CD4-positive, alpha-beta T cell treated with Interferon alpha-2 for 1 hour (primary cell): ENCODE measurements around the gene IZUMO2.

Experiments
- DNase-seq, 2 donors: peaks; one replicate each; pipeline ENCODE4 v3.0.0-alpha.2; 2020 to 2022

IZUMO2 gene

DNA sequence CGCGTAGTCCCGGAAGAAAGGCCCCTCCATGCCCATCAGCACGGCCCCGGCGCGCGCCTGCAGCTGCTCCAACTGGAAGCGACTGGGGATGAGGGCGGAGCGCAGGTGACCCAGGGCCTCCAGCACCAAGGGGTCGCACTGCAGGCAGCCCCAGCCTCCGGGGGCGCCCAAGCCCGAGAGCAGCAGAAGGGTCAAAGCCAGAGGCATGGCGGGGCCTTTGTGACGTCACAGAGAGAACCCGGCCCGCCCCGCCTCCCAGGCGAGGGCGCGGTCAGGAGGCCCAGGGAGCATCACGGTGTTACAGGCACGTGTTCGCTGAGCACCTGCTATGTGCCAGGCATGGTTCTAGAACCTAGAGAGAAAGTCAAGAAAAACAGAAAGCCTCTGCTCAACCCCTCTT is at the start of gene IZUMO2:
IZUMO2 (minus strand) TSS at position 294 of the 400 bp plus-strand sequence; CDS start at position 207, 87 bp downstream.
- no peak for DNase-seq

DNA sequence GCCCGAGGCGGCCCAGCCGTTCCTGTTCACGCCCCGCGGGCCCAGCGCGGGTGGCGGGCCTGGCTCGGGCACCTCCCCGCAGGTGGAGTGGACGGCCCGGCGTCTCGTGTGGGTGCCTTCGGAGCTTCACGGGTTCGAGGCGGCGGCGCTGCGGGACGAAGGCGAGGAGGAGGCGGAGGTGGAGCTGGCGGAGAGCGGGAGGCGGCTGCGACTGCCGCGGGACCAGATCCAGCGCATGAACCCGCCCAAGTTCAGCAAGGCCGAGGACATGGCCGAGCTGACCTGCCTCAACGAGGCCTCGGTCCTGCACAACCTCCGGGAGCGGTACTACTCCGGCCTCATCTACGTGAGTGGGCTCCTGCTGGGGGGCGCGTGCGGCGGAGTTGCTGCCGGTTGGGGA is 47.3 kb upstream of the IZUMO2 start:
- no peak for DNase-seq

DNA sequence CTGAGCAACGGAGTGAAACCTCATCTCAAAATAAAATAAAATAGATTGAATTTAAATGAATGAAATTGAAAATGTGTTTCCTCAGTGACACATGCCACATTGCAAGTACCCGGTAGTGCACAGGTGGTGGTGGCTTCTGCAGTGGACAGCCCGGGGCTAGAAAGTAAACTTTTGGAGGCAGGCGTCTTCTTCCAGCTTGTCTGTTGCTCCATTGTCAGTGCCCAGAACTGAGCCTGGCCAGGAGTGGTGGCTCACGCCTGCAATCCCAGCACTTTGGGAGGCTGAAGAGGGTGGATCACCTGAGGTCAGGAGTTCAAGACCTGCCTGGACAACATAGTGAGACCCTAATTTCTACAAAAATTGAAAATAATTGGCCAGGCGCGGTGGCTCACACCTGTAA is 46.0 kb upstream of the IZUMO2 start:
- no peak for DNase-seq

DNA sequence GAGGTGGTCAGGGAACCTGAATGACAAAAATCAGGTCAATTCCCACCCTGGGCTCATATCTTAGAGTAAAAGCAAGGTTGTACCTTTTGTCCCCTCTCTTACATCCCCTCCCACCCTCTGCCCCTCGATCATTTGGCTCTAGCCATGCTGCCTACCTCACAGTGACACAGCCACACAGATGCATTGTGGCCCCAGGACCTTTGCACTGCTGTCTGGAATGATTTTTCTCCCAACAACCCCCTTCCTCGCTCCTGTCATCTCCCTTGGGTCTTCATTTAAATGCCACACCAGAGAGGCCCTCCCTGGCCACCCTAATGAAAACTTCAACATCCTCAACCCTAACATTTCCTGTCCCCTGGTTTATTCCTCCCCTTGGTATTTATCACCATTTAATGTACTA is 44.6 kb upstream of the IZUMO2 start:
- no peak for DNase-seq

DNA sequence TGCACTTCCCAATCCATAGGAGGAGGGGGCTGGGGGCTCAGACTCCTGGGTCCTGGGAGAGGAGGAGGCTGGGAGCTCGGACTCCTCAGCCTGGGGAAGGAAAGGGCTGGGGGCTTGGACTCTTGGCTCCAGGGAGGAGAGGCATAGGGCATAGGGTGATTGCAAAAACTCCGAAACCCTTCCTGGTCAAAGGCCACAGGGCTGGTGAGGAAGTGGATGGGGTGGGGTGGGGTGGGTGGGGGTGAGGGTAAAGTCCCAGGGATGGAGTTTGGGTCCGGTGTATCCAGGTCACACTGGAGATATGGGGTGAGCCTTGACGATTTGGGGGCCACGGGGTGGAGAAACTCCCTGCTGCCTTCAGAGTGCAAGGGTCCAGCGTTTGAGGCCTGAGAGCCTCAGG is 43.1 kb upstream of the IZUMO2 start:
- DNase-seq: no peak

DNA sequence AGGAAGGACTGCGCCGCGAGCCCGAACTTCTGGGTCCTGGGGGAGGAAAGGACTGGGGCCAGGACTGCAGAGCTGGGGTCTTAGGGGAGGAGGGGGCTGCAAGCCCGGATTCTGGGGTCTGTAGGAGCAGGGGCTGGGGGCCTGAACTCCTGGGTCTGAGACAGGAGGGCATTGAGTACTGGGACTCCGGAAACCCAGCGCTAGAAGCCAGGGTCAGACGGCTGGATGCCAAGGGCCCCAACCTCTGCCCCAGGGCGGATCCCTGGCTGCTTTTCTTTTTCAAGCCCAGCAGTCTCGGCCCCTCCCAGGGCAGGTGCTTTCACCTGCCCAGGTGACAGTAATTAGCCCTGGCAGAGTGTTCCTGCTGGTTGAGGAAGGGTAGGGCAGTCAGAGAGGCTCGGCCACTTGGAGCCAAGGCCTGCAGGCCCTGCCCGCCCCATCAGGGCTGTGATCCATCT is 42.6 kb upstream of the IZUMO2 start:
- no peak for DNase-seq

DNA sequence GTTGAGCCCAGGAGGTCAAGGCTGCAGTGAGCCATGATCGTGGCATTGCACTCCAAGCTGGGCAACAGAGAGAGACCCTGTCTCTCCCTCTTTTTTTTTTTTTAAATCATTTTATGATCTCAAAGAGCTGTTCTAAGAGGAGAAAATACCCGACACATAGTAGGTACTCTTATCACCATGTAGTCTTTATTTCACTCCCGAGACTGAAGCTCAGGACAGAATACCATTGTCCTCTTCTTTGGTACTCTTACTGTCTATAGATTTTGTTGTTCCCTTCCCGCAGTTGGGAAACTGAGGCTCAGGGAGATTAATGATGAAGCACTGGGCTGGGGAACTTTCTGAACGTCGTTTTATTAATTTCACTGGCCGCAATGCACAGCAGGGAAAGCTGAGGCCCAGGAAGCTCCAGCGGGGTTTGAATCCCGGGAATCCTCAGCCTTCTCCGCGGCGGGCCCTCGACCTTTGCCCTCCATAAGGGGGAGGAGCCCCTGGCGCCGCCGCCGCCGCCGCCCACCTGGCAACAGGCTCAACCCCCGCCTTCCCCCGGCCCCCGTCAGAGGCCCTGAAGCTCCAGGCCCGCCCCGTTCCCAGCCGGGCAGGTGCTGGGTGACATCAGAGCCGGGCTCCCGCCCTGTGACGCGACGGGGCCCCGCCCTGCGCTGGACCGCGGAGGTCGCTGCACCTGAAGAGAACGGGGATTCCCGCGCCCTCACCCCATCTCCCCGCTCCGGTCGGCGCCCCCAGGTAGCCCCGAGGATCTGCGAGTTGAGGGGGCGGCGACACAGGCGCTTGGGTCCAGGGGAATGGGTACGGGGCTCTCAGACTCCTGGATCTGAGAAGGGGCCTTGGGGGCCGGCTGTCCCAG is 42.0 kb upstream of the IZUMO2 start:
- no peak for DNase-seq

DNA sequence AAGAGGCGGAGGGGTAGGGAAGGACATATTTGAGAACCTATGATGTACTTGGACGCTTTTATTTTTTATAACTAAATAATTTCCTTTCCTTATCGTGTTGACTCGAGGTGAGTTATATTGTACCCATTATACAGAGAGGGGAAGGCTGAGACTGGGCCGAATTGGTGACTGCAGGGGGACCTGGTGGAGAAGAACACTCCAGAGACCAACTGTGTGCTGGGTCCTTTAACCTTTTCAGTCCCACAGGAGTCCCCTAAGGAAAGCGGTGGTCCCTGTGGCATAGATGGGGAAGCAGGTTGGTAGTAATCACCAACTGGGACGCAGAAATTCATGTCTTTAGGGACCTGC is 41.0 kb upstream of the IZUMO2 start:
- DNase-seq: no peak

DNA sequence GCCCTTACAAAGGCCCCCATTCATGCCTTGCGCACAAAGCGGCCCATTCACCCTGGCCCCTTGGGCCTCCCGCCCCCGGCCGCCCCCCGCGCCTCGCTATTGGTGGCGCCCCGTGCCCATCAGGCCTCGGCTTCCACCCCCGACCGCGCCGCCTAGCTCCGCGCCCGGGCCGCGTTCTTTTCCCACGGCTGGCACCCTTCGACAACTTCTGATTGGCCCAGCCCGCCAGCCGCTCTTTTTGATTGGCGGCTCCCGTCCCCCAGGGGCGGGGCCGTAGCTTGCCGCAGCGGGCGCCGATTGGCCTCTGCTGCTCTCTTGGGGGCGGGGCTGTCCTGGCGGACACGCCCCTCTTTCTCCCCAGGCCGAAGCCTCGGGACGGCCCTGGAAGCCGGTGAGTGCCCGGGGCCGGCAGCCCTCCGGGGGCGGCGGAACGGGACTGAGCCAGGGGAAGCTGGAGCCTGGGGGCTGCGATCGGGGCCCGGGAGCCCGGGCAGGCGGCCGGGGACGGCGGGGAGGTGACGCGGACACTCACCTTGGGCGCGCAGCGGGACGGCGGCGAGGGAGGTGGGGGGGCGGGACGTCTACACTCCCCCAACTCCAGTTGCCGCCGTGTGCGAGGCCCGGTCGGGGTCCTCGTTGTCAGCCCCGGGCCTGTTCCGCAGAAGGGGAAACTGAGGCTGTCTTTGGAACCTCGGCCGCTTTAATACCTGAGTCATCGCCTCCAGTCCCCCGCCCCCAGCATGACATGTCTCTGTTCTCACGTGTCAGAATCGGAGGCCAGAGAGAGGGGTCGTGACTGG is 40.4 kb upstream of the IZUMO2 start, which contains the start of gene MYH14:
MYH14 (plus strand) TSS at position 342 of the 800 bp plus-strand sequence. CDS start 6,744 bp downstream, outside the sequence.
- DNase-seq: peak in 1 of 2 donors; percentile 6

DNA sequence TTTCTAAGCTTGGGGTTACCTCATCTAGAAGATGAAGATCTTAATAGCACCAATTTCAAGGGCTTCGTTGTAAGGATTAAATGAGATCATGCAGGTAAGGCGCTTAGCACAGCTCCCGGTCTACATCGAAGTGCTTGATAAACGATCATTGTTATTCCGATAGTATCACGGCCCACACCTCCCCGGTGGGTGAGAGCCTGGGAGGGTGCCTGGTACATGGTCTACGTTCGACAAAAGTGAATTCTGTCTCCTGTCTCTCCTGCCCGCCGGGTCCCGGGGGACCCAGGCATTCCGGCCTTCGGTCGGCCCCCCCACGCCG is 39.8 kb upstream of the IZUMO2 start:
- no peak for DNase-seq

DNA sequence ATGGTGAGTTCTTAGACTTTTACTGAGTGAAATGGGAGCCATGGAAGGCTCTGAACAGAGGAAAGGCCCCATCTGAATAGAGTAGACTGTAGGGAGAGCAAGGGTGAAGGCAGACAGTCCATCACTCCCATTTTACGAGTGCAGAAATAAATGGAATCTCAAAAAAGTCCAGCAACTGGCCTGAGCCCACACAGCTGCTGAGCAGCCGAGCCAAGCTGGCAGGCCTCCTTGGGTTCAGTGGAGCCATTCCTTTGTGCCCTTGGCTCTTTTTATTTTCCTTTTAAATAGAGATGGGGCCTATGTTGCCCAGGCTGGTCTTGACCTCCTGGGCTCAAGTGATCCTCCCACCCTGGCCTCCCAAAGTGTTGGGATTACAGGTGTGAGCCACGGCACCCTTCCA is 39.3 kb upstream of the IZUMO2 start:
- no peak for DNase-seq

DNA sequence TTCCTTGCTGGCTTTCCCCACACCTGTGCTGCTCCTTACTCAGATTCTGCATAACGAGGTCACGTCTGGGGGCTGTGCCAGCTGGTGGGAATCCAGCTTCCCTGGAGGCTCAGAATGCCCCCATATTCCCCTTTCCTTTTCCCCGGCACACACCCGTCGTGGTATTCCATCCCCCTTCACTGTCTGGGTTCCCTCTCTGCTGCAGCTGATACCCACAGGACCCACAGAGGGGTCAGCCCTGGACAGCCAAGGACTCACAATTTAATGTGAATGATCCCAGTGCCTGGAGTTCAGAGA is 36.1 kb upstream of the IZUMO2 start:
- no peak for DNase-seq

DNA sequence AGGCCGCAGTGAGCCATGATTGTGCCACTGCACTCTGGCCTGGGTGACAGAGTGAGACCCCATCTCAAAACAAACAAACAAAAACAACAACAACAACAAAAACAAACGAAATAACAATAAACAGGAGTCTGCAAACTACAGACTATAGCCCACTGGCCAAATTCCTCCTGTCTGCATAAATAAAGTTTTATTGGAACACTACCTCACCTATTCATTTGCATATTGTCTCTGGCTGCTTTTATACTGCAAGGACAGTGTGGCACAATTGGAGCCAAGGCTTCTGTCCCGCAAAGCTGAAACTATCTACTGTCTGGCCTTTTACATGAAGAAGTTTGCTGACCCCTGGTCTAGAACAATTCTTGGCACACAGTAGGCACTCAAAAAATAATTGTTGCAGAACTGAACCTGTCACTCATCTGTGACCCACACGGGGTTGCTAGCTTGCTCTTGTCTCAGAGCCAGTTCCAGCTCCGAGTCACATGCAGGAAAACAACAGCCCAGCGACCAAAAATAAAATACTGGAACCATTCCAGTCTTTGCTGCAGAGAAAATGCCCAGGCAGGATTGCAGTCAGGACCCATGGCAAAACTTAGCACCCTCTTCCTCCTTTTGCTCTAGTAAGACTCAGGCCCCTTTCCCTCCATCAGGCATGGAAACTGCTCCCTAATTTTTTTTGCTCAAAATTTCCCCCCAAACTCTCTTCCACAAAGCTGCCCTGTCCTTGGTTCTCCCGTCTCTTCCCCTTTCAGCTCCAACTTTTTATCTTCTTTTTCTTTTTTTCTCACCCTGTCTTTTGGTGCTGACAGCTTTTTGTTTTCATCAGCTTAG is 35.6 kb upstream of the IZUMO2 start:
- DNase-seq: no peak

DNA sequence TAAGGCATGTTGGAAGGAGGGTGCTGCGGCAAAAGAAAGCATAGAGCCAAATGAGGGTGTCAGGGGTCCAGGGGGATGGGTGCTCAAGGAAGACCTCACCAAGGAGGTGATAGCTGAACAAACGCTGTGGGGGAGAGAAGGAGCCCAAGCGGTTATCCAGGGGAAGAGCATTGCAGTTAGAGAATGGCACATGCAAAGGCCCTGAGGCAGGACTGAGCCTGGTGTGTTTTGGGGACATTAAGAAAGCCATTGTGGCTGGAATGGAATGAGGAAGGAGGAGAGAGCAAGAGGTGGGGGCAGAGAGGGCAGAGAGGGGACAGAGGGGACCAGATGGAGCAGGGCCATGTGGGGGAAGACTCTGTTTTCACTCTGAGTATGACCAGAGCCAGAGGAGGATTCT is 34.3 kb upstream of the IZUMO2 start:
- DNase-seq: no peak

DNA sequence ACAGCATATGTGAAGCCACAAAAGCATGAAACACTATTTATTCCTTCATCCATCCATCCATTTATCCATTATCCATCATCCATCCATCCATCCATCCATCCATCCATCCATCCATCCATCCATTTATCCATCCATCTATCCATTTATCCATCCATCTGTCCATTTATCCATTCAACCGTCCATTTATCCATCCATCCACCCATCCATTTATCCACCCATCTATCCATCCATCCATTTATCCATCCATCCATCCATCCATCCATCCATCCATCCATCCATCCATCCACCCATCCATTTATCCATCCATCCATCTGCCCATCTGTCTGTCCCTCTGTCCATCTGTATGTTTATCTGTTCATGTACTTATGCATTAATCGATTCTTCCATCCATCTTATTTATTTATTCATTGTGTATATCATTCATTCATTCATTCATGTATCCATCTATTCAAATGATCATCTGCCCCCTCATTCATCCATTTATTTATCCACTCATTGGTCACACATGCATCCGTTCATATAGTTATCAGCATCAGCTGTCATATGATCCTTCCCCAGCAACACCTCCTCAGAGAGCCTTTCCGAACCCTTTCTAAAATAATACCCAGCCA is 33.3 kb upstream of the IZUMO2 start:
- DNase-seq: no peak

DNA sequence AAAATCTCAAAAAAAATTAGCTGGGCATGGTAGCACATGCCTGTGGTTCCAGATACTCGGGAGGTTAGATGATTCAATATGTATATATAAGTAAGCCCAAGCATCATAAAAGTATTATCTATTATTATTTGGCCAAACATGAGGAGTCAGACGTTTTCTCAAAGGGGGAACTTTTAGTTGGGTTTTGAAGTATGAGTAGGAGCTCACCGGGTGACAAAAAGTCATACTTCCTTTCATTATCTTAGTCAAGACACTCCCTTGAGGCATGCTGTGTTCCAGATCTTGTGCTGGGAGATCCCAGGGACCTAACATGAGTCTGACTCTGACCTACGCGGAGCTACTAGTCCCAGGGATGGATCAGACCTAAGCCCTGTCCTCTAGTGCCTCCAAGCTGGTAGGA is 32.1 kb upstream of the IZUMO2 start:
- DNase-seq: no peak

DNA sequence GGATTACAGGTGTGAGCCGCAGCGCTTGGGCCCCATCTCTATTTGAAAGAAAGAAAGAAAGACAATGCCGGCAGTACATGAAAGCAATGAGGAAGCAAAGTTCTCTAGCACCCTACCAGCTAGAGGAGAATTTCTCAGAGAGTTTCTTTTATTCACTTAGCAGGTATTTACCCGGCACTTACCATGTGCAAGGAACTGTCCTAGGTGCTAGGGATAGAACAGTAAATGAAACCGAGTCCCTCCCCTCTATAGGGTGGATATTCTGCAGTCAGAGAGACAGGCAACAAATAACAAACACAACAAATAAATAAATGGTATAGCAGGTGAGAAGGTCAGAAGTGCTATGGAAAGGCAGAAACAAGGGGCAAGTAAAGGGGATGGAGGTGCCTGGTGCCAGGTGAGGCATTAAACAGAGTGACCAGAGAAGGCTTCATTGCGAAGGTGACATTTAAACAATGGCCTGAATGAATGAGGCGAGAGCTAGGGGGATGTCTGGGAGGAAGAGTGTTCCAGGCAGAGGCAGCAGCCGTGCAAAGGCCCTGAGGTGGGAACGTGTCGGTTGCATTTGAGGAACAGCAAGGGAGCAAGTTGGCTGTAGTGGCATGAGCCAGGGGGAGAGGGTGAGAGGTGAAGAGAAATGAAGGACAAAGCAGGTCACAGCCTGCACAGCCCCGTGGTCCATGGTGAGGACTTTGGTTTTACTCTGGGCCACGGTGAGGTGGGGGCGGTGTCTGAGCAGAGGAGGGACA is 29.6 kb upstream of the IZUMO2 start:
- DNase-seq: no peak

DNA sequence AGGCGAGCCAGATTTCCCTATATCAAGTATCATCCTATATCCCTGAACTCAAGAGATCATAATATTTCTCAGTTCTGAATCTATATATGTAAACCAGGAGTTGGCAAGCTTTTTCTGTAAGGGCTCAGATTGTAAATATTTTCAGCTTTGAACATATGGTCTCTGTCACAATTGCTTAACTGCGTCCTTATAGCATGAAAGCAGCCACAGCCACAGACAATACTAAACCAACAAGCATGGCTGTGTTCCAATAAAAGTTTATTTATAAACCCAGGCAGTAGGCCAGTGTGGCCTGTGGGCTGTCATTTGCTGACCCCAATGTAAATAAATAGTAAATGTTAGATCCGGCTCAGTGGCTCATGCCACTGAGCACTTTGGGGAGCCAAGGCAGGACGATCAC is 28.1 kb upstream of the IZUMO2 start:
- DNase-seq: no peak

DNA sequence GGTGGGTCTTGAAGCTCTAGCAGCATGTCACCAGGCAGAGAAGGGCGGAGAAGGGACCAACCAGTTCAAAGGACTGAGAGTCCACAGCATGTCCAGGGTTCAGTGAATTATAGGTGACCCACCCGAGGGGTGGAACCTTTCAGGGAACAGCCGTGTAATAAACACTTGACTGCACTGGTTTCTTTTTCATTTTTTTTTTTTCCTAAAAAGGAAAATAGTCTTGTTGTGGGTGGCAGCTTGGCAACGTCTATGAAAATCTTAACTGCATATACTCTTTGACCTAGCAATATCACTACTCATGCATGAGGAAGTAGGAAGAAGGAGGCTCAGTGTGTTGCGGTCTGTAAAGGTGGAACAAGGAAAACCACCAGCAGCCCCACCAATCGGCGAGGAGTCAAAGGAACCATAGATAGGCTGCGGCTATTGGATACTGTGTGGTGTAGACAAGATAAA is 27.4 kb upstream of the IZUMO2 start:
- DNase-seq: no peak

DNA sequence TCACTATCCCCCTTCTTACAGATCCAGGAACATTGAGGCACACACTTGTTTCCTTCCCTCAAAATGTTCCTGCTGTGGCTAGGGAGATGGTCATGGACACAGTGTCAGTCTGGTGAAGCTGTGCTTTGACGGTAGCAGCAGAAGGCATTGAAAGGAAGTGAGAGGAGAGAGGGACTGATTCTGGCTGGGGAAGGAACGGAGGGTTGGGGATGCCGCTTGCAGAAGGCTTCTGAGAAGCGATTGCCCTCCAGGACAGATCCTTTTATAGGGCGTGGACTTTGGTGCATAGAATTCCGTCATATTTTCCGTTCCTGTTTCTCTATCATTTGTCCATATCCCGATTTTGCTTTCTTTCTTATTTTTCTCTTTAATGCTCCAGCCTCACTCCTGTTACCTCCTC is 26.2 kb upstream of the IZUMO2 start:
- DNase-seq: no peak

DNA sequence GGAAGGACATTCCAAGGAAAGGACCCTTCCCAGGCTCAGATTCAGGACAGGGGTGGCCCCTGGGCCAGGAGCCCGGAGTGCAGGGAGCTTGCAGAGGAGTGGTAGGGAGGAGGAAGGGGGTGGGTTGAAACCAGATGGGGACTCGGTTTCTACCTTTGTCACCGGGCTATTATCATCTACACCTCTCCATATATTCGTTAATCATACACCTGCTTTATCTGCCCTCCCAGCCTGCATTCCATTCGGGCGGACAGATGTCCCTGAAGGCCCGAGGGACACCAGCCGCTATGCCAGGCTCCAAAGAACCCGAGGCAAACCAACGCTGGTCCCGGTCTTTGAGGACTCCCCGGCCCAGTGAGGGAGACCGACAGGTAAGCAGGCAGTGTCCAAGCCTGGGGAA is 24.9 kb upstream of the IZUMO2 start:
- no peak for DNase-seq

DNA sequence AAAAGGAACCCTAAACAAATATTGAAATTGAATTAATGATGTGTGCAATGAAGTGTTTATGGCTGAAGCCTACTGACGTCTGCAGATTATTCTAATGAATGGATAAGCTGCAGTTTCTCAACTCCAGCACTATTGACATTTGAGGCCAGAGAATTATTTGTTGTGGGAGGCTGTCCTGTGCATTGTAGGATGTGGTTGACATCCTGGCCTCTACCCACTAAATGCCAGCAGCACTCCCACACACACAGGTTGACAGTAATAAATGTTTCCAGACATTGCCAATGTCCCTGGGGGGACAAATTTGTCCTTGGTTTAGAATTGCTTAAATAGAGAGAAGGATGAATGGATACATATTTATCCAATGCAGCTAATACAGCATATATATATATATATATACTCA is 21.1 kb upstream of the IZUMO2 start:
- DNase-seq: no peak
